ENCODE data around the gene ATXN7.

DNA sequence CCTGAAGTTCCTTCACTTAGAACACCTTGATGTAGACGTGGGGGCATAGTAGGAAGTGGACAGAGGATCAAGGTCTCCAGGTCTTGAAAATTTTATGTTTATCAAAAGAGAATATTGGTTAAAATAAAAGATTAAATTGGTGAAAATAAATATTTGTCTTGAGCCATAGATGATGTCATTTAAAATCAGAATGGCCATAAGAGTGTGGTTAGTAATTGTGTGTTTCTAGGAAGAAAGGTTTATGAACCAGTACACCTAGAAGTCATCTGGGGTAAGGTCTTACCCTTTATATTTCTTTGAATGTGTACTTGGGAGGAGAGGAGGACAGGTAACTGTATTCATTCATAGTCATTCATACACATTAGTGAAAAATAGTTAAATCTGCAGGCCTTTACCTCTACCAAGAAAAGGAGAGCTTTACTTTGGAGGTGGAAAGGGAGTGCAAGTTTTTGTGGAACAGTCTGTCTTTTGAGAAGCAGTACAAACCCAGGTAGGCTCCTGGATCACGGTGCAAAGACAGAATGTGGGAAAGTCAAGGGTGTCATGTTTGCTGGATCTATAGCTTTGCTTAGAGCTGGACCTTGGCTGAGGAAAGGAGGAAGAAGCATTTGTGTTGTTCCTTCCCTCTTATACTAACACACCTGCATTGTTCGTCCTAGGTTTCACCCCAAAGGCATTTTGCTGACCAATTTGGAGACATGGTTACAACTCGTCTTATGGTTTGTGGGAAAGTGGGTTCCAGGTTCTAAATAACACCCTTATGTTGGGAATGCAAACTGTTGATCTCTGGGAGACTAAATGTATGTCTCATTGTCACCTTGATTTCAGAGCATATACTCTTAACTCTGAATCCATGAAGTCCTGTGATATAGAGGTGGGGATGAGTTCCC, 42.3 kb downstream of the ATXN7 start:
- TF ChIP-seq CTCF (IDR thresholded peaks at IDR 0.05) (no peak), POLR2A (IDR thresholded peaks at IDR 0.05) (no peak)
